HG02610 (cell line): Measurements from ENCODE around the gene CFAP251.

Experiments
- ATAC-seq: cut with Tn5 transposase; IDR thresholded peaks from one replicate; pipeline ENCODE4 v1.9.1; 2021; ENCODE audit warnings: mild to moderate bottlenecking, moderate library complexity; ENCODE audit not compliant: unreplicated experiment

CFAP251 gene

DNA sequence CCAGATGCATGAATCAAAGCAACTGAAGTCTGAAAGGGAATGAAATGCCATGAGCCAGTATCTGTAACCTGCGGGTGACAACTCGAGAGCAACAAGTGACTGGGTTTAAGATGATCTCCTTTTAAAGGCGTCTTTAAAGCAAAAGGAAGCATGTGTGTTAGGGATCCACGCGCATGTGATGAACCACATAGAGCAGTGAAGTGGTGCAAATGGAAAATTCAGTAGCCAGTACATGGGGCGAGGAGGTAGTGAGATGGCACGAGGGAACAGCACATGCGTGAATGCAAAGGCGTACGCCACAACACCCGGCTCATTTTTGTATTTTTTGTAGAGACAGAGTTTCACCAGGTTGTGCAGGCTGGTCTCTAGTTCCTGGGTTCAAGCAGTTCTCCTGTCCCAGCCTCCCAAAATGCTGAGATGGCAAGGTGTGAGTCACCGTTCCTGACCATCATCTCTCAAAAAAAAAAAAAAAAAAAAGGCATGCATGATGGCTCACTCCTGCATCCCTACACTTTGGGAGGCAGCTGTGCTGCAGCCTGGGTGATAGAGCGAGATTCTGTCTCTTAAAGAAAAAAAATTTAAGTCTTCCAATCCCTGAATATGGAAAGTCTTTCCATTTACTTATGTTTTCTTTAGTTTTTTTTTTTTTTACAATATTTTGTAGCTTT, 78.7 kb downstream of the CFAP251 start:
- ATAC-seq: no peak

- no peak for ATAC-seq
These were observed 83.2 kb downstream of the CFAP251 start for GRCh38 chr12:122001466-122002209.

DNA sequence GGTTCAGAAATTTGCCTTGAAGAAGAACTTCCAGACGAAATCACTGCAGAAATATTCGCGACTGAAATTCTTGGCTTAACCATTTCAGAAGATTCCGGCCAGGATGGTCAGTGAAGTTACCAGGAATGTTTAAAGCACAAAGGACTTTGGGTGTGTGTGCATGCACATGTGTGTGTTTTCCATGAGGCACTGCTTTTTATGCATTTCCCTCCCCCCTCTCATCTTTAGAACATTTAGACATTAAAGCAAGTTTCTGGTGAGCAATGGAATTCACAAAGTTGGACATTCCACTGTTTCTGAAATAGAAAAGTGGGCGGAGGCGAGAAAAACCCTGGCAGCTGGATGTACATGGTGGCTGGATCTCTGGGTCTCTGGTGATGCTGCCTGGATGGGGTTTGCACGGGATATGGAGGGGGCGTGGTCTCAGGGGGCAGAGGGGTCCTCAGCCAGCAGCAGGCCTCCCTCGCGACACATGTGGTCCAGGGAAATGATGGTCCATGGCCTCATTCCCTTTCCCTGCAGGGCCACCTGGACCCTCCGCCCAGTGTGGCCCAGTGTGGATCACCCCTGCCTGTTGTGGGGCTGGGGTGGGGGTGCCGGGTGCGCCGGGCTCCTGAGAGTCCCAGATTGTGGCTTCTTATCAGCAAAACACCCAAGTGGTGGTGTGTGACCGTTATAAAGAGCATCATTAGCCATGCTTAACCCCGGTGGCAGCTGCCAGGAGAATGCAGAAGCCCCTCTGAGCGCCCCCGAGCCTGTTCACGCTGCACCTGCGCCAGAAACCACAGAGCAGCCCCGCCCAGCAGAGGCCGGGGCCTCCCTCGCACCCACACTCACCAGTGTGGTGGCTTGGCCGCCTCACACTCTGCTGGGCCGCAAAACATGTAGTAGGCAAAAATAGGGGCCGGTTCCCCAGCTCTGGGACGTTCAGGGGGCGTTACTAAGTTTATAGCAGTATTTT, 85.5 kb downstream of the CFAP251 start:
- ATAC-seq: peak; percentile 54

GRCh38 chr12:122004633-122005071, 86.3 kb downstream of the CFAP251 start:
- ATAC-seq: no peak

DNA sequence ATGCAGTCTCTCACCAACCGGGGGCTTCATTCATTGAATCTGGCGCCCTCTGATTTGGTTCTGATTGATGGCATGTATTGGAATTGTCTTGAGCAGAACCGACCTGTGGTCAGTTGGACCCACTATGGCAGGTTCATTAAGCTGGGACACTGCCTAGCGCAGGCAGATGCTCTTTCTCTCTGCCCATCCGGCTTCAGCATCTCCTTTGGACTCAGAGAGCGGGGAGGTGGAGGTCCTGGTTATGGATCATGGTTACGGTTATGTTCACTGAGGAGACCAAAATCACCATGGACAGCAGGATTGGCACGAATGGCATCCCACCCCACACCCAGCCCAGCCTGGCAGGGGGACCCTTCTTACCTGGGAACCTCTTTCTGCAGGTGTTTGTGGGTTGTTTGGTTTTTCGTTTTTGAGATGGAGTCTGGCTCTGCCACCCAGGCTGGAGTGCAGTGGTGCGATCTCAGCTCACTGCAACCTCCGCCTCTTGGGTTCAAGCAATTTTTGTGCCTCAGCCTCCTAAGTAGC, 86.9 kb downstream of the CFAP251 start:
- ATAC-seq: no peak

- ATAC-seq: no peak
These were observed 88.0 kb downstream of the CFAP251 start for GRCh38 chr12:122006186-122006926.

GRCh38 chr12:122009741-122010140, 91.3 kb downstream of the CFAP251 start:
- no peak for ATAC-seq

DNA sequence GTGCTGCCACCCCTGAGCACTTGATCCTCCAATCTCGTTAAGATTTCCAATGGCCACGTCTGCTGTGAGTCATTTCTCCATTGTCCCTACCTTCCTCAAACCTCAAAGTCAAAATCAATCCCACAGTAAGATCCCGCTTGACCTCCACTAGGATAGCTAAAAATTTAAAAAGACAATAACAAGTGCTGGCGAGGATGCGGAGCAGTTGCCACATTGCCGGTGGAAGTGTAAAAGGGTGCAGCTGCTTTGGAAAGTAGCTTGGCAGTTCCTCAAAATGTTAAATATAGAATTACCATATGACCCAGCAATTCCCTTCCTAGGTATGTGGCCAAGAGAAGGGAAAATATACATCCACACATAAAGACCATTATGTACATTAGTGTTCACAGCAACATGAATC, 93.8 kb downstream of the CFAP251 start:
- no peak for ATAC-seq

DNA sequence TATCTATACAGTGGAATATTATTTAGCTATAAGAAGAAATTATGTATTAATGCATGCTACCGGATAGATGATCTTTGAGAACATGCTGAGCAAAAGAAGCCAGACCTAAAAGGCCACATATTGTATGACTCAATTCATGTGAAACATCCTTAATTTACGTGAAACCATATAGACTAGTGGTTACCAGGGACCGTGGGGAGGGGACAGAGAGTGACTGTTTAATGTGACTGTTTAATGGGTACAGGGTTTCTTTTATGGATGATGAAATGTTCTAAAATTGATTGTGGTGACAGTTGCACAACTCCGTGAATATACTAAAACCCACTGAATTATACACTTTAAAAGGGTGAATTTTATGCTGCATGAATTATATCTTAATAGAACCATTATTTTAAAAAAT, 94.7 kb downstream of the CFAP251 start:
- ATAC-seq: no peak

DNA sequence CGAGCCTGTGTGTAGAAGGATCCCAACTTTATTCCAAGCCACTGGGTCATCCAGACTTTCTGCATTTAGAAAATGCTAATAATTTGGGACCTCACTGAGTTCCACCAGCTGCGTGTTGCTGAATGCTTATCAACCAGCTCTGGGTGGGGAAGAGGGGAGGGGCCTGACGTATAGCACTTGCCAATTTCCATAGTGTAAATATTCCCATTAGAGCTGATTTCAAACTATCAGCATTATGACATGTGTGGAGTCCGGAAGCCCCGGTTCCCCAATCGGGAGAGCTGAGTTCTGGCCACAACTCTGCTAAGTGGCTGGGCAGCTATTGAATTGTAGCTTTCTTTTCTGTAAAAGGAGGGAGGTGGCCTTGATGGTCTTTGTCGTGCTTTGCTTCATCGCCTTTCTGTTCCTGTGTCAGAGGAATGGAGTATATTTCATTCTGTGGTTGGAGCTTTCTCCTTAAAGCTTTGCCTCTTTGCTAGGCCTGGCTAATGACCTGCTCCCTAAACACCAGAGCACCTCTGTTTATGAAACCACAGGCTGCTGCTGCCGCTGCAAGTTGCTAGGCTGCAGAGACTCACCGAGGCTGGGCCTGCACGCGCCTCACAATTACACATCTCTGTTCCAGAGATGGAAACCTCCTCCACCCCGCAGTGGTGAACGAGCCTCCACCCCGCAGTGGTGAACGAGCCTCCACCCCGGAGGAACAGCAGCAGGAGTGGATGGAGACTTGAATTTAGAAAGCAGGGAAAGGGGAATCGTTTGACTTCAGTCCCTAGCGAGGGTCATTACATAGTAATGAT, 95.6 kb downstream of the CFAP251 start:
- ATAC-seq: no peak

- no peak for ATAC-seq
These were observed 96.4 kb downstream of the CFAP251 start for GRCh38 chr12:122014781-122015180.

GRCh38 chr12:122018457-122018856, 100.1 kb downstream of the CFAP251 start:
- ATAC-seq: no peak

- ATAC-seq: no peak
These were observed 100.5 kb downstream of the CFAP251 start for GRCh38 chr12:122018937-122019336.

DNA sequence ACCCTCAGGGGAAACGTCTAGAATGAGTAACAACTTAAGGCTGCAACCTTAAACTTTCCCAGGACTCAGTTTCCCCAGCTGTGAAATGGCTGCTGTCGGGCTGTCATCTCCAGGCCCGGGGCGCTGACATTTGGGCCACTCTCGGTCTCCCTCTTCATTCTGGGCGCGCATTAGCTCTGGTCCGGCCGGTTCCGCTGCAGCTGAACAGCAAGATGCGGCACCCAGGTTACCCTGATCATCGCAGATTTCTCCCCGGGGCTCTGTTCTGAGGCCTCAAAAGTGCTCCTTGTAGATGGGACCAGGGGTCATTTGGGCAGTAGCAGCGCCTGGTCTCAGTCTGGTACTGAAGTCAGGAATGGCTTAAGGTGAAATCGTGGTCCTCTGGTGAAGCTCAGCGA, 102.4 kb downstream of the CFAP251 start:
- no peak for ATAC-seq

DNA sequence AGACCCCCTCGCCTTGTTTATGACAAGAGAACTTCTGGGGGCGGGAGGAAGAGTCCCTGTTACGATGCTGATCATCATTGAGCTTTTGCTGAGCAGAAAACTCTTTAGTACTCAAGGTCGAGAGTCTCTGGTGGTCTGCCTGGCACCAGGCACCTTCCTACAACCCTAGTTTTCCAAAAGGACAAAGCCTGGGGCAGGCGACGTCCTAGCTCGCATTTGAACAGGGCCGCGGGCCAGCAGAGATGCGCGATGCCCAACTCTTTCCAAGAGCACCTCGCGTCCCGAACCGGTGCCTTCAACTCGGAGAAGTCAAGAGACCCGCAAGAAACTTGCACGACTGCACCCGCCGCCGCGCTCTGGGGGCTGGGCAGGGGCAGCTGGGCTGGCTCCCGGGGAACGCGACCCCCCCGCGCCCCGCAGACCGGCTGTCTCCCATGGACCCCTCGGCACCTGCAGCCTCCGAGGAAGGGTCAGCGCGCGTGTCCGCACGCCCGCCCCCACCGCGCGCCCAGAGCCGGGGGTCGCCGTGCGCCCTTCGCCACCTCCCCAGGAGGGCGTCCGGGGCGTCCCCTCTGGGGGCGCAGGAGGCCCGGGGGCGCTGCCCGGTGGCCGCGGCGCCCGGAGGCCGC, 102.9 kb downstream of the CFAP251 start:
- ATAC-seq: no peak

DNA sequence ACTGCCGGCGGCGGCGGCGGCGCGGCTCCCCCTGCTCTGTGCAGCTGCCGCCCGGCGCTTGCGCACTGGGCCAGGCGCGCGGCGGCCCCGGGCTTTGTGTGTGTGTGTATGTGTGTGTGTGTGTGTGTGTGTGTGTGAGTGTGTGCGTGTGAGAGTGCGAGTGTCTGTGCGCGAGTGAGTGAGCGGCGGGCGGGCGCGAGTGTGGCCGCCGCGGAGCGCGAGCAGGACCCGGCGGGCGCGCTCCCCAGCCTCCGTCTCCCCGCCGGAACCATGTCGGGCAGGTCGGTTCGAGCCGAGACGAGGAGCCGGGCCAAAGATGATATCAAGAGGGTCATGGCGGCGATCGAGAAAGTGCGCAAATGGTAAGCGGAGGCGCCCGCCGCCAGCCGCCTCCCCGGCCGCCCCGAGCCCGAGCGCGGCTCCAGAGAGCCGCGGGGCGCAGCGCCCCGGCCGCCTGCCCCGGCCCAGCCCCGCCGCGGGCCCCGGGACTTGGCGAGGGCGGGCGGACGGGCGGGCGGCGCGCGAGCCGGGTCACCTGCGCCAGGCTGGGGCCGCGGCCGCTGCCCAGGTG, 103.5 kb downstream of the CFAP251 start, which contains the start of gene BCL7A:
Gene BCL7A, plus strand, starts transcription at position 63 of the 571 bp plus-strand sequence. Its CDS starts 208 bp downstream, at position 271.
- ATAC-seq: no peak

GRCh38 chr12:122022393-122023338, 104.3 kb downstream of the CFAP251 start:
- ATAC-seq: no peak
